B cell (primary cell): ENCODE results near the gene IL1RAPL1. TPM values are rescaled to one million over a fixed set of nuclear protein-coding genes. Genes with fewer than 3 reads are reported as not detected.

Experiments
- ATAC-seq: fragments of 200-7000 bp; cut with Tn5 transposase; one replicate; pipeline ENCODE4 v1.10.0; 2021; ENCODE audit warnings: low read depth, mild to moderate bottlenecking, moderate number of reproducible peaks, moderate library complexity
- CTCF ChIA-PET: fragments of 350-600 bp; sonication (Branson Sonifier 250); formaldehyde crosslinking; loops from one replicate; lab custom pipeline; 2021; ENCODE audit warnings: antibody characterized with exemption, inconsistent platforms; lab: Charles Lee
- POLR2A ChIA-PET: fragments of 350-600 bp; sonication (Branson Sonifier 250); formaldehyde crosslinking; loops from one replicate; lab custom pipeline; 2021; ENCODE audit warnings: antibody characterized with exemption; lab: Charles Lee
- DNase-seq: peaks from one replicate; pipeline ENCODE4 v3.0.0; 2013
- H2AFZ ChIP-seq: 2 replicates; pipeline ENCODE4 v1.6.1; 2012; ENCODE audit warnings: mild to moderate bottlenecking, low read depth, low read length; ENCODE audit not compliant: insufficient read depth, poor library complexity, severe bottlenecking
- H3K27ac ChIP-seq, 2 donors: 1 replicate in 1 of 2; 2 replicates in 1 of 2; pipeline ENCODE4 v1.5.1; 2012 to 2013; ENCODE audit warnings: low read length in 2 of 2, mild to moderate bottlenecking in 2 of 2, moderate library complexity in 1 of 2
- H3K27me3 ChIP-seq, 4 experiments: fragments of 200-600 bp in 1 of 4; sonication (generic) in 1 of 4; replicated peaks in 1 of 4; 1 replicate in 2 of 4; 2 replicates in 2 of 4; pipeline versions ENCODE4 v1.6.1 to v1.7.0; 2013 to 2016; ENCODE audit warnings: low read length in 3 of 4, mild to moderate bottlenecking in 2 of 4, mixed read lengths in 1 of 4, moderate library complexity in 1 of 4; ENCODE audit not compliant: insufficient read depth in 4 of 4, control insufficient read depth in 3 of 4; ENCODE audit errors: control extremely low read depth in 1 of 4
- H3K36me3 ChIP-seq, 2 experiments: replicated peaks in 1 of 2; 1 replicate in 1 of 2; 2 replicates in 1 of 2; pipeline versions ENCODE4 v1.6.1 to v1.7.1; 2013; ENCODE audit warnings: low read length in 1 of 2; ENCODE audit not compliant: insufficient read depth in 2 of 2, control insufficient read depth in 1 of 2; ENCODE audit errors: control extremely low read depth in 1 of 2, extremely low read depth in 1 of 2
- H3K4me1 ChIP-seq, 2 donors: fragments of 200-600 bp in 1 of 2; sonication (generic) in 1 of 2; 1 replicate in 1 of 2; 2 replicates in 1 of 2; pipeline versions ENCODE4 v1.5.1 to v1.6.1; 2013 to 2017; ENCODE audit warnings: low read length in 2 of 2; ENCODE audit not compliant: control insufficient read depth in 2 of 2, insufficient read depth in 2 of 2
- H3K4me2 ChIP-seq: replicated peaks from 2 replicates; pipeline ENCODE3; 2012; ENCODE audit warnings: mild to moderate bottlenecking, low read depth, low read length; ENCODE audit not compliant: poor library complexity, severe bottlenecking
- H3K4me3 ChIP-seq, 5 experiments: fragments of 200-600 bp in 1 of 5; sonication (generic) in 1 of 5; 1 replicate in 3 of 5; 2 replicates in 2 of 5; pipeline versions ENCODE4 v1.5.1 to v1.7.0; 2011 to 2016; ENCODE audit warnings: low read length in 4 of 5, mild to moderate bottlenecking in 4 of 5, low read depth in 2 of 5, control low read depth in 1 of 5, moderate library complexity in 1 of 5; ENCODE audit not compliant: insufficient read depth in 1 of 5; ENCODE audit errors: control extremely low read depth in 1 of 5, extremely low read depth in 1 of 5
- H3K79me2 ChIP-seq: fragments of 200-600 bp; sonication (generic); one replicate; pipeline ENCODE4 v1.6.0; 2016; ENCODE audit warnings: low read length; ENCODE audit not compliant: control insufficient read depth, insufficient read depth
- H3K9ac ChIP-seq: fragments of 200-600 bp; sonication (generic); 2 replicates; pipeline ENCODE4 v1.6.1; 2017; ENCODE audit warnings: mild to moderate bottlenecking, low read length, moderate library complexity
- H3K9me3 ChIP-seq, 3 donors: one replicate each; pipeline versions ENCODE4 v1.6.1 to v1.7.1; 2013; ENCODE audit warnings: low read length in 2 of 3; ENCODE audit not compliant: control insufficient read depth in 2 of 3, insufficient read depth in 1 of 3; ENCODE audit errors: control extremely low read depth in 1 of 3
- H4K20me1 ChIP-seq: 2 replicates; pipeline ENCODE4 v1.6.0; 2012; ENCODE audit warnings: mild to moderate bottlenecking, low read length; ENCODE audit not compliant: insufficient read depth, control insufficient read depth, poor library complexity, severe bottlenecking
- H3K27ac Mint-ChIP-seq: one replicate; pipeline ENCODE4 v1.8.0; 2021; ENCODE audit warnings: mixed read lengths
- H3K27me3 Mint-ChIP-seq: one replicate; pipeline ENCODE4 v1.8.0; 2021; ENCODE audit warnings: mixed read lengths
- H3K4me1 Mint-ChIP-seq: one replicate; pipeline ENCODE4 v1.8.0; 2021; ENCODE audit warnings: mixed read lengths
- H3K4me3 Mint-ChIP-seq: one replicate; pipeline ENCODE4 v1.8.0; 2021; ENCODE audit warnings: mixed read lengths
- H3K9me3 Mint-ChIP-seq: one replicate; pipeline ENCODE4 v1.8.0; 2022; ENCODE audit warnings: mixed read lengths; ENCODE audit not compliant: insufficient read depth
- CTCF ChIP-seq: fragments of 200-600 bp; IDR thresholded peaks from one replicate; pipeline ENCODE4 v1.8.0; 2022; ENCODE audit warnings: antibody characterized with exemption, mild to moderate bottlenecking
- EZH2 ChIP-seq: IDR thresholded peaks from 2 replicates; pipeline ENCODE4 v1.6.1; 2012; ENCODE audit warnings: borderline replicate concordance, low read depth, mild to moderate bottlenecking, moderate library complexity, low read length; ENCODE audit not compliant: insufficient read depth, poor library complexity, severe bottlenecking
- WGBS: methylation state at CpG from one replicate; pipeline ENCODE4 v1.1.5; 2013; ENCODE audit warnings: missing lambda C conversion rate; ENCODE audit not compliant: insufficient coverage; 5-methylcytosine and 5-hydroxymethylcytosine counted together
- intact Hi-C: fragments of 100-400 bp; cut with micrococcal nuclease; formaldehyde crosslinking; loops from one replicate; pipeline ENCODE4 v1.10.0; 2022
- polyA plus RNA-seq: library from polyadenylated mRNA; depleted of rRNA; stranded (reverse); fragments of >200 nt; gene quantifications from 2 replicates; pipeline ENCODE4 v1.2.3, GENCODE V29; 2012
- total RNA-seq, 2 donors: library from RNA; stranded (reverse); fragments of 120-200 nt in 1 of 2; gene quantifications; 1 replicate in 1 of 2; 2 replicates in 1 of 2; pipeline versions ENCODE4 v1.2.3 to v1.2.4, GENCODE V29; 2013 to 2022

Gene IL1RAPL1
- total and polyA plus RNA-seq, 2 donors (not counting 1 experiment from before 2014, with no cell fraction given): not detected

GRCh38 chrX:29687687-29688086, 1100.4 kb downstream of the IL1RAPL1 start:
- Mint-ChIP-seq H3K27ac (no peak overlapping the region), H3K4me3 (no peak overlapping the region), H3K9me3 (no peaks in the 10 kb centered on the region), H3K4me1 (no peaks in the 10 kb centered on the region), H3K27me3 (no peaks in the 10 kb centered on the region)
- Histone ChIP-seq H4K20me1 (no peaks in the 10 kb centered on the region), H2AFZ (no peak overlapping the region), H3K9me3 (no peaks in the 10 kb centered on the region), H3K27me3 (no peaks in the 10 kb centered on the region), H3K79me2 (no peaks in the 10 kb centered on the region), H3K4me1 (no peaks in the 10 kb centered on the region), H3K27ac (no peak overlapping the region), H3K9ac (no peak overlapping the region), H3K4me3 (no peak overlapping the region), H3K36me3 (no peaks in the 10 kb centered on the region), H3K4me2 (no peak overlapping the region)
- CTCF ChIA-PET: no interaction called here
- ATAC-seq: no peak
- DNase-seq: no peak
- intact Hi-C loops: no loop called here
- POLR2A ChIA-PET: no interaction called here
- TF ChIP-seq EZH2 (no peak), CTCF (no peak)

DNA sequence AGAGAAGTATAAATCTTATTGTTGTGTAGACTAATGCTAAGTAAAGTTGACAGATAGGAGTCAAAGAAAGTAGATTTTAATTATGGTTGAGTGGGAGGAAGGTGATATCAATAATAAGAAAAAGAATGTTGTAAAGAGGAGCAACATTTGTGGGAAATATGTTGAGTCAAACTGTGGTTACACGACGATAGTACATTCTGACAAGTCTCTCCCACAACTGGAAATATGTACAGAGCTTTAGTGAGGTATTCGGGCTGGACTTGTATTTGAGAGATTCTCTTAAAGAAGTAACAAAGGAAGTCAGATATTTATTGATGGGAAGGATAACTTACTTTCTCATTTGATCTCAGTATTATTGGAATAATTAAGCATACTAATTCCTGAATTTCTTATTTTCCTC, 1102.8 kb downstream of the IL1RAPL1 start:
- Mint-ChIP-seq H3K27me3 (no peaks in the 10 kb centered on the region), H3K9me3 (no peaks in the 10 kb centered on the region), H3K27ac (no peak overlapping the region), H3K4me1 (no peaks in the 10 kb centered on the region), H3K4me3 (no peak overlapping the region)
- H3K36me3 ChIP-seq: no peaks in the 10 kb centered on the region
- H3K4me1 ChIP-seq: no peaks in the 10 kb centered on the region
- no peaks in the 10 kb centered on the region for H3K9me3 ChIP-seq
- H3K27me3 ChIP-seq: no peaks in the 10 kb centered on the region
- H2AFZ ChIP-seq: no peak overlapping the region
- WGBS: no CpG with 5 or more reads among the region's 3 CpGs
- H3K79me2 ChIP-seq: no peaks in the 10 kb centered on the region
- POLR2A ChIA-PET: no interaction called here
- TF ChIP-seq CTCF (no peak), EZH2 (no peak)
- ATAC-seq (no peak), DNase-seq (no peak)
- CTCF ChIA-PET: no interaction called here
- H3K4me3 ChIP-seq: no peak overlapping the region
- no peak overlapping the region for H3K4me2 ChIP-seq
- intact Hi-C loops: no loop called here
- no peak overlapping the region for H3K9ac ChIP-seq
- H3K27ac ChIP-seq: no peak overlapping the region
- H4K20me1 ChIP-seq: no peaks in the 10 kb centered on the region
